IMR-90 (cell line): Measurements from ENCODE around the gene NREP. TPM values are rescaled to one million over a fixed set of nuclear protein-coding genes. Genes with fewer than 3 reads are reported as not detected.

ENCODE experiments used
- ATAC-seq: fragments of 200-7000 bp; cut with Tn5 transposase; 2 replicates; pipeline ENCODE4 v1.9.1; 2020; ENCODE audit warnings: low read depth, mild to moderate bottlenecking, moderate library complexity
- BruUV-seq: library from RNA; stranded (reverse); fragments of 400-500 nt; replicated peaks from 2 replicates; lab custom pipeline; 2021; lab: Mats Ljungman, UMichigan
- CTCF ChIA-PET: fragments of 300-600 bp; formaldehyde crosslinking; extraction: SDS; loops from one replicate; lab custom pipeline; 2021; ENCODE audit warnings: antibody characterized with exemption; lab: Yijun Ruan, JAX
- POLR2A ChIA-PET: fragments of 300-600 bp; sonication (Branson Sonifier 250); formaldehyde crosslinking; loops from one replicate; lab custom pipeline; 2022; ENCODE audit warnings: antibody characterized with exemption; ENCODE audit not compliant: unreplicated experiment; lab: Charles Lee
- DNase-seq: peaks from one replicate; pipeline ENCODE4 v3.0.0; 2013
- H2AFZ ChIP-seq: replicated peaks from 2 replicates; pipeline ENCODE3; 2013; ENCODE audit warnings: low read length, mild to moderate bottlenecking; ENCODE audit not compliant: poor library complexity
- H2AK5ac ChIP-seq: 2 replicates; pipeline ENCODE4 v1.6.1; 2013; ENCODE audit warnings: low read depth, low read length, inconsistent platforms
- H2AK9ac ChIP-seq: replicated peaks from 2 replicates; pipeline ENCODE3; 2013; ENCODE audit warnings: mild to moderate bottlenecking, low read depth, low read length, moderate library complexity; ENCODE audit not compliant: poor library complexity
- H2BK120ac ChIP-seq: 2 replicates; pipeline ENCODE4 v1.6.1; 2013; ENCODE audit warnings: low read depth, low read length, inconsistent platforms
- H2BK15ac ChIP-seq: 3 replicates; pipeline ENCODE4 v1.6.1; 2013; ENCODE audit warnings: low read depth, low read length, inconsistent platforms
- H2BK20ac ChIP-seq: 2 replicates; pipeline ENCODE4 v1.6.1; 2013; ENCODE audit warnings: low read depth, mild to moderate bottlenecking, inconsistent platforms, low read length, moderate library complexity
- H2BK5ac ChIP-seq: 2 replicates; pipeline ENCODE4 v1.6.1; 2013; ENCODE audit warnings: mild to moderate bottlenecking, low read depth, low read length, inconsistent platforms; ENCODE audit not compliant: poor library complexity, severe bottlenecking
- H3K14ac ChIP-seq: replicated peaks from 2 replicates; pipeline ENCODE4 v1.6.1; 2013; ENCODE audit warnings: low read depth, low read length, inconsistent platforms
- H3K18ac ChIP-seq: 2 replicates; pipeline ENCODE4 v1.6.1; 2013; ENCODE audit warnings: low read depth, low read length, control low read depth
- H3K23ac ChIP-seq: 2 replicates; pipeline ENCODE4 v1.6.1; 2013; ENCODE audit warnings: low read depth, low read length, inconsistent platforms
- H3K27ac ChIP-seq: 2 replicates; pipeline ENCODE4 v1.5.1; 2013; ENCODE audit warnings: mild to moderate bottlenecking, control low read depth, low read length; ENCODE audit not compliant: insufficient read depth
- H3K27me3 ChIP-seq: 2 replicates; pipeline ENCODE4 v1.6.1; 2013; ENCODE audit warnings: low read length; ENCODE audit not compliant: control insufficient read depth, insufficient read depth
- H3K36me3 ChIP-seq: 2 replicates; pipeline ENCODE4 v1.6.1; 2013; ENCODE audit warnings: low read length, mixed read lengths; ENCODE audit not compliant: control insufficient read depth, insufficient read depth
- H3K4ac ChIP-seq: 2 replicates; pipeline ENCODE4 v1.6.1; 2013; ENCODE audit warnings: low read depth, low read length, inconsistent platforms
- H3K4me1 ChIP-seq: 2 replicates; pipeline ENCODE4 v1.6.1; 2013; ENCODE audit warnings: low read length, mixed read lengths; ENCODE audit not compliant: control insufficient read depth, insufficient read depth
- H3K4me2 ChIP-seq: 2 replicates; pipeline ENCODE4 v1.6.1; 2013; ENCODE audit warnings: low read depth, mild to moderate bottlenecking, control low read depth, low read length, moderate library complexity
- H3K4me3 ChIP-seq: 2 replicates; pipeline ENCODE4 v1.5.1; 2013; ENCODE audit warnings: low read depth, mild to moderate bottlenecking, control low read depth, low read length, moderate library complexity; ENCODE audit not compliant: insufficient read depth
- H3K56ac ChIP-seq: 2 replicates; pipeline ENCODE4 v1.6.1; 2013; ENCODE audit warnings: low read length, inconsistent platforms; ENCODE audit not compliant: insufficient read depth; ENCODE audit errors: extremely low read depth
- H3K79me1 ChIP-seq, 2 experiments: 2 replicates each; pipeline ENCODE4 v1.6.1; 2013; ENCODE audit warnings: low read length in 2 of 2, inconsistent platforms in 1 of 2, low read depth in 1 of 2
- H3K9ac ChIP-seq: 2 replicates; pipeline ENCODE4 v1.6.1; 2013; ENCODE audit warnings: low read depth, low read length, control low read depth
- H3K9me1 ChIP-seq: 2 replicates; pipeline ENCODE4 v1.6.1; 2013; ENCODE audit warnings: low read length, inconsistent platforms; ENCODE audit not compliant: insufficient read depth
- H3K9me3 ChIP-seq: 2 replicates; pipeline ENCODE4 v1.6.1; 2013; ENCODE audit warnings: low read length; ENCODE audit not compliant: control insufficient read depth, insufficient read depth
- H4K20me1 ChIP-seq: 2 replicates; pipeline ENCODE4 v1.6.1; 2013; ENCODE audit warnings: low read length, inconsistent platforms; ENCODE audit not compliant: insufficient read depth
- H4K5ac ChIP-seq: 2 replicates; pipeline ENCODE4 v1.6.1; 2013; ENCODE audit warnings: mild to moderate bottlenecking, low read depth, low read length, control low read depth
- H4K8ac ChIP-seq, 2 experiments: 2 replicates each; pipeline ENCODE4 v1.6.1; 2013; ENCODE audit warnings: low read depth in 2 of 2, low read length in 2 of 2, control low read depth in 1 of 2, inconsistent platforms in 1 of 2
- H4K91ac ChIP-seq: 2 replicates; pipeline ENCODE4 v1.6.1; 2013; ENCODE audit warnings: low read depth, low read length, inconsistent platforms; ENCODE audit not compliant: insufficient read depth
- CEBPB ChIP-seq: IDR thresholded peaks from 2 replicates; pipeline ENCODE4 v1.6.1; 2012; ENCODE audit warnings: low read depth, low read length, improper control_type of control experiment
- CTCF ChIP-seq: conservative IDR thresholded peaks from 2 replicates; pipeline ENCODE4 v1.5.1; 2012; ENCODE audit warnings: mild to moderate bottlenecking, low read depth, low read length, improper control_type of control experiment
- ELK1 ChIP-seq: fragments of 150-350 bp; IDR thresholded peaks from 2 replicates; pipeline ENCODE4 v1.6.1; 2016; ENCODE audit warnings: low read depth, mild to moderate bottlenecking, low read length, moderate library complexity, borderline replicate concordance
- MAZ ChIP-seq: IDR thresholded peaks from 2 replicates; pipeline ENCODE4 v1.6.1; 2012; ENCODE audit warnings: low read depth, mild to moderate bottlenecking, low read length, improper control_type of control experiment, moderate library complexity, borderline replicate concordance
- MXI1 ChIP-seq: IDR thresholded peaks from 2 replicates; pipeline ENCODE4 v1.6.1; 2012; ENCODE audit warnings: low read depth, mild to moderate bottlenecking, low read length, moderate library complexity, borderline replicate concordance
- WGBS, 2 experiments: methylation state at CpG; one replicate each; pipeline versions ENCODE4 v1.1.5 to v1.1.7; 2013; ENCODE audit warnings: missing lambda C conversion rate in 2 of 2; ENCODE audit not compliant: insufficient read length in 1 of 2; ENCODE audit errors: extremely low coverage in 2 of 2; 5-methylcytosine and 5-hydroxymethylcytosine counted together
- dilution Hi-C: fragments of 300-500 bp; cut with HindIII; formaldehyde crosslinking; loops from one replicate; pipeline ENCODE4 v1.14.3; 2018; ENCODE audit warnings: low sequenced_read_pairs; ENCODE audit not compliant: unreplicated experiment
- in situ Hi-C: fragments of 300-500 bp; cut with MboI; formaldehyde crosslinking; loops from 3 replicates; pipeline ENCODE4 v1.14.3; 2019; ENCODE audit warnings: low sequenced_read_pairs, inconsistent platforms, mixed read lengths
- intact Hi-C: fragments of 100-400 bp; cut with micrococcal nuclease; formaldehyde crosslinking; loops from 2 replicates; pipeline ENCODE4 v1.10.0; 2022
- polyA plus RNA-seq, 3 experiments: library from polyadenylated mRNA; depleted of rRNA; stranded (reverse); fragments of >200 nt; gene quantifications; 2 replicates each; pipeline ENCODE4 v1.2.3, GENCODE V29; 2012; ENCODE audit warnings: low replicate concordance in 1 of 3
- total RNA-seq: library from RNA; depleted of rRNA; stranded (reverse); fragments of >200 nt; gene quantifications from 2 replicates; pipeline ENCODE4 v1.2.3, GENCODE V29; 2012

The NREP gene
- total and polyA plus RNA-seq, 2 of the 4 experiments (the other 2 are of a cell fraction): 178 to 277 TPM

GRCh38 chr5:111790295-111790694, 33.3 kb upstream of the NREP start:
- no peak for TF ChIP-seq CTCF
- TF ChIP-seq ELK1: no peak
- no peak for TF ChIP-seq MAZ
- no peak for TF ChIP-seq MXI1
- no peak for TF ChIP-seq CEBPB
- dilution Hi-C loops (no loop called here), in situ Hi-C loops (no loop called here), intact Hi-C loops (no loop called here)
- Histone ChIP-seq H3K27me3 (no peaks in the 10 kb centered on the region), H3K4me1 (no peaks in the 10 kb centered on the region), H3K23ac (no peak overlapping the region), H3K79me1 (no peaks in the 10 kb centered on the region), H3K9me3 (no peaks in the 10 kb centered on the region), H3K4ac (no peak overlapping the region), H3K4me2 (no peak overlapping the region), H2AFZ (no peak overlapping the region), H3K9ac (no peak overlapping the region), H4K91ac (no peak overlapping the region), H3K14ac (no peak overlapping the region), H2BK20ac (no peak overlapping the region), H3K4me3 (no peak overlapping the region), H3K18ac (no peak overlapping the region), H4K5ac (no peak overlapping the region), H2BK120ac (no peak overlapping the region), H4K8ac (no peak overlapping the region), H2BK15ac (no peak overlapping the region), H4K20me1 (no peaks in the 10 kb centered on the region), H2BK5ac (no peak overlapping the region), H2AK9ac (no peak overlapping the region), H2AK5ac (no peak overlapping the region), H3K36me3 (no peaks in the 10 kb centered on the region), H3K9me1 (no peaks in the 10 kb centered on the region), H3K27ac (no peak overlapping the region), H3K56ac (no peak overlapping the region)
- no TSS peak for BruUV-seq
- ChIA-PET POLR2A (no interaction called here), CTCF (no interaction called here)
- ATAC-seq (no peak), DNase-seq (no peak)
- no CpG with 5 or more reads among the region's 1 CpG for WGBS, 2 experiments
